Naive B cell (primary cell): Measurements from ENCODE around the gene NAGLU. TPM values are rescaled to one million over a fixed set of nuclear protein-coding genes. Genes with fewer than 3 reads are reported as not detected.

Experiments used
- ATAC-seq, 2 donors: fragments of 150-1000 bp; cut with Tn5 transposase; 2 replicates each; pipeline ENCODE4 v1.10.0; 2021; ENCODE audit warnings: low read depth in 2 of 2, mild to moderate bottlenecking in 2 of 2, moderate library complexity in 2 of 2
- DNase-seq: peaks from one replicate; pipeline ENCODE4 v3.0.0; 2022
- H3K27ac Mint-ChIP-seq, 6 donors: one replicate each; pipeline ENCODE4 v1.8.0; 2020 to 2022; ENCODE audit warnings: mild to moderate bottlenecking in 6 of 6, mixed read lengths in 6 of 6, moderate library complexity in 5 of 6, inconsistent platforms in 2 of 6
- H3K27me3 Mint-ChIP-seq, 3 donors: one replicate each; pipeline ENCODE4 v1.8.0; 2021 to 2022; ENCODE audit warnings: mixed read lengths in 3 of 3, mild to moderate bottlenecking in 1 of 3
- H3K36me3 Mint-ChIP-seq, 2 donors: one replicate each; pipeline ENCODE4 v1.8.0; 2020 to 2022; ENCODE audit warnings: mixed read lengths in 2 of 2, inconsistent platforms in 1 of 2, mild to moderate bottlenecking in 1 of 2
- H3K4me1 Mint-ChIP-seq, 3 donors: one replicate each; pipeline ENCODE4 v1.8.0; 2020 to 2022; ENCODE audit warnings: mixed read lengths in 3 of 3, inconsistent platforms in 1 of 3, mild to moderate bottlenecking in 1 of 3, moderate library complexity in 1 of 3
- H3K4me3 Mint-ChIP-seq, 8 donors: one replicate each; pipeline ENCODE4 v1.8.0; 2020 to 2022; ENCODE audit warnings: mild to moderate bottlenecking in 8 of 8, mixed read lengths in 8 of 8, moderate library complexity in 8 of 8, inconsistent platforms in 2 of 8
- H3K9me3 Mint-ChIP-seq, 7 donors: one replicate each; pipeline ENCODE4 v1.8.0; 2020 to 2022; ENCODE audit warnings: mixed read lengths in 7 of 7, mild to moderate bottlenecking in 5 of 7, inconsistent platforms in 2 of 7, moderate library complexity in 1 of 7
- polyA plus RNA-seq, 6 donors: library from polyadenylated mRNA; unstranded; fragments of 300-500 nt; fragmentation: Illumina TruSeq; gene quantifications; one replicate each; pipeline ENCODE4 v1.2.3, GENCODE V29; 2021; ENCODE audit warnings: low read depth in 6 of 6

NAGLU gene
- 10 to 100 TPM; 17.1 to 34.9 (median 23.6) TPM for polyA plus RNA-seq

DNA sequence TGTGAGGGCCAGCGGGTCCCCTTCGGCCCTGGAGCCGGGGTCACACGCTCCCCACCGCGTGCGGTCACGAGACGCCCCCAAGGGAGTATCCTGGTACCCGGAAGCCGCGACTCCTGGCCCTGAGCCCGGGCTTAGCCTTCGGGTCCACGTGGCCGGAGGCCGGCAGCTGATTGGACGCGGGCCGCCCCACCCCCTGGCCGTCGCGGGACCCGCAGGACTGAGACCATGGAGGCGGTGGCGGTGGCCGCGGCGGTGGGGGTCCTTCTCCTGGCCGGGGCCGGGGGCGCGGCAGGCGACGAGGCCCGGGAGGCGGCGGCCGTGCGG is at the start of gene NAGLU:
Gene NAGLU, plus strand, starts transcription at position 194 of the 324 bp plus-strand sequence. Its CDS starts 32 bp downstream, at position 226.
- no peaks in the 10 kb centered on the region for H3K9me3 Mint-ChIP-seq
- H3K4me3 Mint-ChIP-seq = peak within 1 kb of the TSS; percentile 83 to 95 (median 88)
- ATAC-seq (peak; percentile 90 to 91), DNase-seq (peak; percentile 93)
- H3K4me1 Mint-ChIP-seq = peaks cover 29 to 43% (median 38%) of the 10 kb centered on the region in 3 donors
- no peaks in the 10 kb centered on the region for H3K36me3 Mint-ChIP-seq
- H3K27ac Mint-ChIP-seq = peak within 1 kb of the TSS; percentile 92 to 98 (median 96)
- no peaks in the 10 kb centered on the region for H3K27me3 Mint-ChIP-seq

DNA sequence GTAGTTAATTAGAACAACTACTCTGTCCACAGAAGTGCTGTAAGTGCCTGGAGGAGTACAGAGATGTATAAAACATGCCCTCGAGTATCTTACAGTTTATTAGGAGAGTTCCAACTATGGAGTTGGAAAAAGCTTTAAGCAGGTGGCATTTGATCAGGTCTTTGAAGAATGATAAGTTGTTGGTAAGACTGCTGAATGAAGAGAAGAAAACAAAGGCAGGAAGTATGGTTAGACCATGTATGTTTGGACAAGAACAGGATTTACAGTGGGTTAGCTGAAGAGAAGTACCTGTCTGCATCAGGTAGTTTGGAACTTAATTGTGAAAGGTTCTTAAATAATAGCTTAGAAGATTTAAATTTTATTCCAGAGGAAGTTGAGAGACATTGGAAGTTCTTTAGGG is 48.0 kb upstream of the NAGLU start:
- Mint-ChIP-seq H3K9me3 (no peaks in the 10 kb centered on the region), H3K27ac (peak overlapping the region; percentile 8 to 88 (median 77)), H3K4me3 (peak overlapping the region in 4 of 8 donors; percentile 21 to 67 (median 42)), H3K27me3 (no peaks in the 10 kb centered on the region), H3K4me1 (peaks cover 11 to 18% (median 14%) of the 10 kb centered on the region in 3 donors), H3K36me3 (peaks cover 21 to 32% of the 10 kb centered on the region in 2 donors)
- DNase-seq (no peak), ATAC-seq (no peak)

DNA sequence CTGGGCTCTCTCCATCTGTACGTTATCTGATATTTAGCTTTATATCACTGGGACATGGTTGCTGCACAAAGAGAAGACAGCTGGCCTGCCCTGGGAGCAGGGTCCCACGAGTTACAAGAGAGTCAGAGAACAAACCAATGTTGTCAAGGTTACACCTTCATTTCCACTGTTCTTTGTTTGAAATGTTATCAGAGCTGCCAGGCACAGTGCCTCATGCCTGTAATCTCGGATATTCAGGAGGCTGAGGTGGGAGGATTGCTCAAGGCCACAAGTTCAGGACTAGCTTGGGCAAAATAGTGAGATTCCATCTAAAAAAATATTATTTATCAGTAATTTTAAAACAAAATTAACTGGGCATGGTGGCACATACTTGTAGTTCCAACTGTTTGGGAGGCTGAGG is 42.7 kb upstream of the NAGLU start:
- H3K4me1 Mint-ChIP-seq = peaks cover 11 to 26% (median 14%) of the 10 kb centered on the region in 3 donors
- no peak for DNase-seq
- H3K36me3 Mint-ChIP-seq = peaks cover 25 to 38% of the 10 kb centered on the region in 2 donors
- no peaks in the 10 kb centered on the region for H3K9me3 Mint-ChIP-seq
- no peak overlapping the region for H3K27ac Mint-ChIP-seq
- H3K4me3 Mint-ChIP-seq = no peak overlapping the region
- no peak for ATAC-seq
- no peaks in the 10 kb centered on the region for H3K27me3 Mint-ChIP-seq

DNA sequence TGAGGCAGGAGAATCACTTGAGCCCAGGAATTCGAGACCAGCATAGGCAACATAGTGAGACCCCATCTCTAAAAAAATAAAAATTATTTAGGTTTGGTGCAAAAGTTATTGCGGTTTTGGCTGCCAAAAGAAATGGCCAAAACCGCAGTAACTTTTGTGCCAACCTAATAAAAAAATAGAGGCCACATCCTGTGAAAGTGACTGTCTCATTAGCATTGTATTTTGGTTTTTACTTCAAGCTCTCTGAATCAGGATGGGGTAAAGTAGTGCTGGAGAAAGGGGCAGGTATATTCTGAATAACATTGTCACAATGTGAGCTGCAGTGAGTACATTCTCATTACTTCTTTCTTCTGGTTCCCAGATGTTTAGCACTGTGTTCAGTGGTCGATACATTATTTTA is 41.4 kb upstream of the NAGLU start:
- H3K27ac Mint-ChIP-seq = peak overlapping the region in 2 of 6 donors; percentile 52 to 93
- H3K4me1 Mint-ChIP-seq = peaks cover 8 to 20% (median 10%) of the 10 kb centered on the region in 3 donors
- ATAC-seq (no peak), DNase-seq (no peak)
- H3K9me3 Mint-ChIP-seq = no peaks in the 10 kb centered on the region
- no peak overlapping the region for H3K4me3 Mint-ChIP-seq
- peaks cover 17 to 32% of the 10 kb centered on the region in 2 donors for H3K36me3 Mint-ChIP-seq
- H3K27me3 Mint-ChIP-seq = no peaks in the 10 kb centered on the region

DNA sequence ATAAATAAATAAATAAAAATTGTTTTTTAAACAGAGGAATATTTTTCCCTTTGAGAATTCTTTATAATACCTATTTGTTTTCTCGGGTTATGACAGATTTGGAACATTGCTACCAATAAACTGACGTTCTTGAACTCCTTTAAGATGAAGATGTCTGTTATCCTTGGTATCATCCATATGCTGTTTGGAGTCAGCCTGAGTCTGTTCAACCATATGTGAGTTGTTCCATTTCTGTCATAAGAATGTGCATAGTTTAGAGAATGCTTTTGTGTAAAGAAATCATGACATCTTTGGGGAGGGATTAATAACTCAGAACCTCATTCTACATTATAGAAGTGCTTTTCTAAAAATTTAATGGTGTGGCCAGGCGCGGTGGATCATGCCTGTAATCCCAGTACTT is 37.2 kb upstream of the NAGLU start:
- Mint-ChIP-seq H3K36me3 (peaks cover 28 to 35% of the 10 kb centered on the region in 2 donors), H3K27ac (no peak overlapping the region), H3K9me3 (no peaks in the 10 kb centered on the region), H3K4me3 (no peak overlapping the region), H3K4me1 (peaks cover 6 to 14% (median 6%) of the 10 kb centered on the region in 3 donors), H3K27me3 (no peaks in the 10 kb centered on the region)
- ATAC-seq (no peak), DNase-seq (no peak)

DNA sequence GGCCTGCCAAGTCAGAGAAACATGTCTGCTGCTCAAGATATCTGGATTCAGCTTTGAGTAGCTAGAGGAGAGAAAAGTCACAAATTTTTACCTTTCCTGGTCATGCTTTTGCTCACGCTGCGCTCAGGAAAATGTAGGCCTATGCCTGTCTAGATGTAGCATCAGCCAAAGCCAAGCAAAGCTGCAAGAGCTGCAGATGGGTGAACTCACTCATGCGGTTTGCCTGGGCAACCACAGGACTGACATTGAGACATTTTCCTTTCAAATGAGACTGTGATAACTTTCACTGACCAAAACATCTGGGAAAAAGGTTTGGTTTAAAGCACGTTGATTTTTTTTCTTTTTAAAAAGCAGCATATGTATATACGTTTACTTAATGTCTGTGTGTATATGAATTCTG is 34.0 kb upstream of the NAGLU start:
- H3K27ac Mint-ChIP-seq = peak overlapping the region in 1 of 6 donors; percentile 42
- H3K36me3 Mint-ChIP-seq = peaks cover 21 to 24% of the 10 kb centered on the region in 2 donors
- ATAC-seq (no peak), DNase-seq (no peak)
- H3K9me3 Mint-ChIP-seq = no peaks in the 10 kb centered on the region
- H3K4me1 Mint-ChIP-seq = no peaks in the 10 kb centered on the region
- H3K27me3 Mint-ChIP-seq = no peaks in the 10 kb centered on the region
- H3K4me3 Mint-ChIP-seq = no peak overlapping the region

DNA sequence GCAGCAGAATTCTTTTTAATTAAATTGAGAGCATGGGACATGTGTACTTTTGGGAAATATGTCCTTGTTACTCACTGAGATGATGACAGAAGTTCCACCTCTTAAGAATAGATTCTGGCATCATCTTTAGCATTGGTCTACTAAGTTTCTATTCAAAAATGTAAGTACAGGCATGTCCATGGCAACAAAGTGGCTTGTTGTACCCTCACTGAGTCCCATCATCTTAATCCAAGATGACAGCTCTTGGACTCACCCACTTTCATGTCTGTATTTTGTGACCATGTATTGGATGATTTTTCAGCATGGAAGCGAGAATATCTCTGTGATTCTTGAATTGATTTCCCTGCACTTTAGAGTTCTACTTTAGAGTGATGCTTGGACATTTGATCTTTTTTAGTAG is 33.1 kb upstream of the NAGLU start:
- no peak for ATAC-seq
- Mint-ChIP-seq H3K4me3 (no peak overlapping the region), H3K36me3 (peaks cover 21 to 30% of the 10 kb centered on the region in 2 donors)

DNA sequence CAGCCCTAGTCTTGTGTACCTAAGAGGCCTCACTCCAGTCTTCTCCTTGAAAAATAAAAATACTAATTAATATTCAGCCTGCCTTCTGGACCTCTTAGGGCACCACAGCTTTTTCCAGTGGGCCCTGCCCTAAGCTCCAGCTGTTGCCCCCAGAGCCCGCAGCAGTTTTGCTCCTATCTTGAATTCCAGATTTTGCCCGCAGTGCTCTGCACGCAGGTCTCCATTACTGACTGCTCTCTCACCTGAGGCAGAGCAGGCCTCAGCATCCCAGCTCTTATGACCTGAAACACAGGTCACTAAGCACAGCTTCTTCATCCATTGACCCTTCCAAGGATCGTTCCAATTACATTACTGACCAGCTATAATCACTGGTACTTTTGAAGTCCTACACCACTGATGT is 28.4 kb upstream of the NAGLU start:
- DNase-seq = no peak
- no peaks in the 10 kb centered on the region for H3K9me3 Mint-ChIP-seq
- peaks cover 20 to 31% of the 10 kb centered on the region in 2 donors for H3K36me3 Mint-ChIP-seq
- H3K4me1 Mint-ChIP-seq = peaks cover 12 to 24% (median 17%) of the 10 kb centered on the region in 3 donors
- no peak overlapping the region for H3K27ac Mint-ChIP-seq
- H3K4me3 Mint-ChIP-seq = no peak overlapping the region
- ATAC-seq = no peak
- no peaks in the 10 kb centered on the region for H3K27me3 Mint-ChIP-seq

More for the DNA sequence above, 33.1 kb upstream of the NAGLU start:
- Mint-ChIP-seq H3K27me3 (no peaks in the 10 kb centered on the region), H3K4me1 (no peaks in the 10 kb centered on the region), H3K27ac (peak overlapping the region in 2 of 6 donors; percentile 75 to 85), H3K9me3 (no peaks in the 10 kb centered on the region)
- DNase-seq = no peak

DNA sequence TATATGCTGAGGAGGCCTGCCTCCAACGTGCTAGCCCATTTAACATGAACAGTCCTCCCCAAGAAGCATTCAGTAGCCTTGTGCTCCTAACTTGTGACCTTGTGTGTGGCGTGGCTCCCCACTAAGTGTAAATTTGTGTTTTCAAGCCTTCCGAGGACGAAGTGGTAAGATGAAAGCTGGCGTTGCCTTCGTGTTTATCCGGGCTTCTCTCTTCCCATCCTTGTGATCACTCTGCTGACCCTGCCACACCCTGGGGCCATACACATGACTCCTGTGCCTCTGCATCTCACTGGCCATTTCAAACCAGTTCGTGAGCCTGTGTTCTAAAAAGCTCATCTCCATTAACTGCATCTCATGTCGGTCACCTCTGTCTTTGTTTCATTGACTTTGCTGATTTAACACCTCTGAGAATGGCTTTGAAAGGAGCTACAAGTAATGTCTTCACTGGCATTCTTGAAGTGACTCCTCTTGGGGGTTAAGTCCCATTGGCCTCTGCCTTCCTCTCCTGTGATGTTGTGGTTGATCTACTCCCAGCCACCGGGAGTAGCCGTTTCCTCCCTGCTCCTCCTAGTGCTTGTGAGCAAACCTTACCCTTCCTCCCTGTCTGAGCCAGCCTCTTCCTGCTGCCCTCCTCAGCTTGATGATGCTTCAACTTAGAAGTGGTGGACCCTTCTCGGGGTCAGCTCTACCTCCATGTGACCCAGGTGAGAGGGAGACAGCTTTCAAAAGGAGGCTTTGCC is 27.4 kb upstream of the NAGLU start:
- Mint-ChIP-seq H3K4me1 (peaks cover 12 to 24% (median 17%) of the 10 kb centered on the region in 3 donors), H3K27ac (peak overlapping the region in 1 of 6 donors; percentile 35), H3K36me3 (peaks cover 17 to 28% of the 10 kb centered on the region in 2 donors), H3K27me3 (no peaks in the 10 kb centered on the region), H3K4me3 (no peak overlapping the region), H3K9me3 (no peaks in the 10 kb centered on the region)
- DNase-seq = no peak
- ATAC-seq = no peak

DNA sequence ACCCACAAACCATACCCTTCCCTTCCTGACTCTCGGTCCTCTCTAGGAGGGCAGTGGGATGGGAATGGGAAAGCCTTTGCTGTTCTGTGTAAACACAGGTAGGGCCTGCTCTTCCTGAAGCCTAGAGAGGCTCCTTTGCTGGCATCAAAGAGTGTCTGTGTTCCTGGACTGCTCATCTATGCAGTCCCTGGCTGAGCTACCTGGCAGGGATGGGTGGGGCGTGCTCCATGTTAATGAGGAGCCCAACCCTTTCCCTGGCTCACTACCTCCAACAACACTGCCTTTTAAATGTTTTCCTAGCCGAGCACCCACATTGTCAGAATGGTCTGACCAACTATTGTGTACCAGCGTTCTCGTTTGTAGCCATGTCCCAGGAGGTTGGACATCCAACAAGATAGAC is 26.6 kb upstream of the NAGLU start:
- Mint-ChIP-seq H3K27me3 (no peaks in the 10 kb centered on the region), H3K4me3 (peak overlapping the region in 2 of 8 donors; percentile 3 to 35), H3K27ac (peak overlapping the region in 4 of 6 donors; percentile 5 to 75 (median 42))

DNA sequence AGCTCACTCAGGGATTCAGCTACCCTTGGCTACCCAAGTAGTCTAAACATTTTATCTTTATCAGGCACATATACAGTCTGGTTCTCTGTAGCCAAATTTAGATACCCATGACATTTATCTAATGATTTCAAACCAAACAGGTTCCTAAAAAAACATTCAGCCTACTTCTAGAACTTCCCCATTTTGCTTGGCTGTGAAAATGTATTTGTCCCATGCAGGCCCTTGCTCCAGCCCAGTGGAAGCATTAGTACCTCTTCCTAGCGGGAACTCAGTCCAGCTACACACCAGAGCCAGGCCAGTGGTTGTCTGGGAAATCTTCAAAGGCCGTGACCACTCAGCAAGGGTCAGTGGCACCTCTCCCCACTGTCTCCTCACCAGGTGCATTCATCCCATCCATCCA is 26.2 kb upstream of the NAGLU start:
- H3K27me3 Mint-ChIP-seq = no peaks in the 10 kb centered on the region
- H3K4me1 Mint-ChIP-seq = peaks cover 12 to 28% (median 17%) of the 10 kb centered on the region in 3 donors
- ATAC-seq (no peak), DNase-seq (no peak)
- peak overlapping the region in 1 of 8 donors; percentile 47 for H3K4me3 Mint-ChIP-seq
- no peaks in the 10 kb centered on the region for H3K9me3 Mint-ChIP-seq
- H3K36me3 Mint-ChIP-seq = peaks cover 13 to 20% of the 10 kb centered on the region in 2 donors
- H3K27ac Mint-ChIP-seq = peak overlapping the region in 2 of 6 donors; percentile 20 to 27

More for the DNA sequence above, 26.6 kb upstream of the NAGLU start:
- Mint-ChIP-seq H3K9me3 (no peaks in the 10 kb centered on the region), H3K36me3 (peaks cover 13 to 22% of the 10 kb centered on the region in 2 donors), H3K4me1 (peaks cover 12 to 28% (median 17%) of the 10 kb centered on the region in 3 donors)
- DNase-seq = no peak
- no peak for ATAC-seq

DNA sequence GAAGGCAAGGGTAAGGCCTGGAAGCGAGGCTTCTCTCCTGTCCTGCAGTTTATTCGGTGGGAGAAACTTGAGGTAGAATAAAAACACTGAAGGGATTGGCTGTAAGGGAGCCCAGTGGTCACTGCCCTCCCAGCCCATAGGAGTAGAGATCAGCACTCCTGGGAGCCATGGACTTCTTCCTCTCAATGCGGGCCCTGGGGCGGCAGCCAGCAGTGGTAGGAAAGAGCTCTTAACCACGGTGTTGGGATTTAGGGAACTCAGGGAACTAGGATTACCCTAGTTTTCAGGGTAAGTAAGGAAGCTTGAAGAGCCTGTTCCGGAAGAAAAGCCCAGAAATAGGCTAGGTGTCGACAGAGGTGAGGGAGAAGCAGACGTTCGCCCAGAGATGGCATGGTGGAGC is 23.8 kb upstream of the NAGLU start:
- Mint-ChIP-seq H3K36me3 (peaks cover 8 to 20% of the 10 kb centered on the region in 2 donors), H3K4me1 (peaks cover 12 to 38% (median 17%) of the 10 kb centered on the region in 3 donors)

DNA sequence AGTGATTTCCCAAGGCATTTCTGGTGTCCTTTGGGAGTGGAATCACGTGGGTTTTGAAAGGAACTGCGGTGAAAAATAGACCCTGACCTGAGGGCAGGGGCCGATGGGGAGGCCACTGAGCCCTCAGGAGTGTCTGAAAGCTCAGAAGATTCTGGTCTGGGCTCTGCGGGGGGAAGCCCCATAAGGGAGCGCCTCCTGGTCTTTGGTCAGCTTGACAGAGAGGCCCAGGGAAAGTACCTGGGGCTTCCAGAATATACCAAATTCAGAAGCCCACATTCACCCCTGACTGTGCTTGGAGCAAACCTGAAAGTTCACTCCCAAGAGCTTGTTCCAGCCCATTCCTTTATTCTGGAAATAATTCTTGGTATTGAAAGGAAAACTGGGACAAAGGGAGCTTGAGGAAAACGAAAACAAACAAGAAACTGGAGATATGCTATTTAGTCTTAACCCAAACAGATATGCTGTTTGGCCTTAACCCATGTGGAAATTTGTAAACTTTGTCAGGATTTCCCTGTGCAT is 23.2 kb upstream of the NAGLU start:
- H3K9me3 Mint-ChIP-seq = no peaks in the 10 kb centered on the region
- no peak for ATAC-seq

More for the DNA sequence above, 23.8 kb upstream of the NAGLU start:
- no peak for DNase-seq
- ATAC-seq = no peak
- Mint-ChIP-seq H3K27ac (peak overlapping the region in 5 of 6 donors; percentile 19 to 94 (median 77)), H3K4me3 (peak overlapping the region in 1 of 8 donors; percentile 53), H3K27me3 (no peaks in the 10 kb centered on the region), H3K9me3 (no peaks in the 10 kb centered on the region)

DNA sequence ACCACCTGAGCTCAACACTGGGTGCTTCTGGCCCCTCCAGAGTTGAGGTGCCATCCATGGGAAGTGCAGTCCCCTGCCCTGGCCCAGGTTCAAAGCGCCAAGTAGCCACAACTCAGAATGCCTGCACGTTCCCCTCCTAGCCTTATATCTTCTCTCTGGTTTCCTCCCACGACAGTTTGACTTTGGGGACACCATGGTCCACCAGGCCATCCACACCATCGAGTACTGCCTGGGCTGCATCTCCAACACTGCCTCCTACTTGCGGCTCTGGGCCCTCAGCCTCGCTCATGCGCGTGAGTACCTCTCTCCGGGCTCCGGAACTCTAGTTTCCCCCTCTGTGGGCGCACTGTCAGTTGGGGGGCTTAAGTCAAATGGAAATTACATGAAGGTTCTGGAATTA is 22.4 kb upstream of the NAGLU start:
- H3K36me3 Mint-ChIP-seq = peaks cover 4 to 7% of the 10 kb centered on the region in 2 donors
- DNase-seq = no peak
- H3K27ac Mint-ChIP-seq = no peak overlapping the region
- H3K9me3 Mint-ChIP-seq = no peaks in the 10 kb centered on the region
- H3K4me3 Mint-ChIP-seq = no peak overlapping the region
- no peaks in the 10 kb centered on the region for H3K27me3 Mint-ChIP-seq
- H3K4me1 Mint-ChIP-seq = peaks cover 19 to 45% (median 21%) of the 10 kb centered on the region in 3 donors
- no peak for ATAC-seq

More for the DNA sequence above, 23.2 kb upstream of the NAGLU start:
- H3K4me3 Mint-ChIP-seq = no peak overlapping the region
- H3K4me1 Mint-ChIP-seq = peaks cover 16 to 43% (median 21%) of the 10 kb centered on the region in 3 donors
- DNase-seq = no peak
- H3K27ac Mint-ChIP-seq = no peak overlapping the region
- H3K36me3 Mint-ChIP-seq = peaks cover 8 to 16% of the 10 kb centered on the region in 2 donors
- H3K27me3 Mint-ChIP-seq = no peaks in the 10 kb centered on the region
